IMR-90 (cell line): ENCODE results near the gene MFAP3.

ENCODE experiments used
- BHLHE40 ChIP-seq: fragments of 150-350 bp; IDR thresholded peaks from 2 replicates; pipeline ENCODE4 v1.6.1; 2016; ENCODE audit warnings: mild to moderate bottlenecking, low read depth, low read length
- CEBPB ChIP-seq: IDR thresholded peaks from 2 replicates; pipeline ENCODE4 v1.6.1; 2012; ENCODE audit warnings: low read depth, low read length, improper control_type of control experiment
- CTCF ChIP-seq: conservative IDR thresholded peaks from 2 replicates; pipeline ENCODE4 v1.5.1; 2012; ENCODE audit warnings: mild to moderate bottlenecking, low read depth, low read length, improper control_type of control experiment
- ELK1 ChIP-seq: fragments of 150-350 bp; IDR thresholded peaks from 2 replicates; pipeline ENCODE4 v1.6.1; 2016; ENCODE audit warnings: low read depth, mild to moderate bottlenecking, low read length, moderate library complexity, borderline replicate concordance
- FOS ChIP-seq: fragments of 150-350 bp; IDR thresholded peaks from 2 replicates; pipeline ENCODE4 v1.6.1; 2016; ENCODE audit warnings: low read depth, low read length
- MAFK ChIP-seq: IDR thresholded peaks from 2 replicates; pipeline ENCODE4 v1.6.1; 2012; ENCODE audit warnings: low read depth, low read length, improper control_type of control experiment
- POLR2A ChIP-seq: IDR thresholded peaks from 2 replicates; pipeline ENCODE4 v1.6.1; 2012; ENCODE audit warnings: mild to moderate bottlenecking, low read depth, low read length
- RAD21 ChIP-seq: IDR thresholded peaks from 2 replicates; pipeline ENCODE4 v1.6.1; 2012; ENCODE audit warnings: low read length, improper control_type of control experiment
- SMC3 ChIP-seq: fragments of 150-350 bp; IDR thresholded peaks from 2 replicates; pipeline ENCODE4 v1.6.1; 2016; ENCODE audit warnings: low read depth, mild to moderate bottlenecking, antibody characterized with exemption, low read length, moderate library complexity

GRCh38 chr5:153998010-153998409 lies 40.8 kb upstream of the MFAP3 start:
- no peak for TF ChIP-seq CTCF
- TF ChIP-seq BHLHE40, result no peak
- no peak for TF ChIP-seq POLR2A
- TF ChIP-seq RAD21, result no peak
- TF ChIP-seq SMC3, result no peak
- no peak for TF ChIP-seq FOS
- TF ChIP-seq ELK1, result no peak
- no peak for TF ChIP-seq CEBPB
- no peak for TF ChIP-seq MAFK
